WTC11 (cell line): ENCODE data around the gene KLF11. TPM values are rescaled to one million over a fixed set of nuclear protein-coding genes. Genes with fewer than 3 reads are reported as not detected.

Experiments
- ATAC-seq: fragments of 200-7000 bp; cut with Tn5 transposase; 2 replicates; pipeline ENCODE4 v1.10.0; 2021; ENCODE audit warnings: mild to moderate bottlenecking, moderate library complexity
- CTCF ChIA-PET: fragments of 300-600 bp; sonication (Branson Sonifier 250); formaldehyde crosslinking; loops from one replicate; lab custom pipeline; 2021; ENCODE audit warnings: antibody characterized with exemption; lab: Charles Lee
- POLR2A ChIA-PET: fragments of 350-600 bp; sonication (Branson Sonifier 250); formaldehyde crosslinking; loops from one replicate; lab custom pipeline; 2021; ENCODE audit warnings: antibody characterized with exemption; lab: Charles Lee
- DNase-seq: peaks from one replicate; pipeline ENCODE4 v3.0.0; 2021; ENCODE audit warnings: low spot score
- H3K27ac Mint-ChIP-seq: 2 replicates; pipeline ENCODE4 v1.8.0; 2021; ENCODE audit warnings: mixed read lengths
- H3K27me3 Mint-ChIP-seq: 2 replicates; pipeline ENCODE4 v1.8.0; 2021; ENCODE audit warnings: low read depth, mild to moderate bottlenecking, moderate library complexity, mixed read lengths
- H3K36me3 Mint-ChIP-seq: 2 replicates; pipeline ENCODE4 v1.8.0; 2021; ENCODE audit warnings: mixed read lengths
- H3K4me1 Mint-ChIP-seq: 2 replicates; pipeline ENCODE4 v1.8.0; 2022; ENCODE audit warnings: mixed read lengths
- H3K4me3 Mint-ChIP-seq: 2 replicates; pipeline ENCODE4 v1.8.0; 2021; ENCODE audit warnings: mild to moderate bottlenecking, moderate library complexity, mixed read lengths
- H3K9me3 Mint-ChIP-seq: 2 replicates; pipeline ENCODE4 v1.8.0; 2021; ENCODE audit warnings: mixed read lengths
- ATF2 ChIP-seq: sonication (generic); formaldehyde crosslinking; IDR thresholded peaks from 2 replicates; pipeline ENCODE4 v1.8.1; 2022; ENCODE audit warnings: low read depth, missing genetic modification reagents, borderline replicate concordance
- EMX1 ChIP-seq: fragments of 250-450 bp; sonication (Bioruptor Pico); IDR thresholded peaks from 2 replicates; pipeline ENCODE4 v1.8.0; 2021; ENCODE audit warnings: mild to moderate bottlenecking
- FOXP1 ChIP-seq: sonication (generic); formaldehyde crosslinking; IDR thresholded peaks from 2 replicates; pipeline ENCODE4 v1.8.0; 2022; ENCODE audit warnings: missing genetic modification reagents, mild to moderate bottlenecking, moderate library complexity, borderline replicate concordance
- GRHL2 ChIP-seq: fragments of 250-450 bp; sonication (Bioruptor Pico); IDR thresholded peaks from 2 replicates; pipeline ENCODE4 v1.8.0; 2022; ENCODE audit warnings: mild to moderate bottlenecking, moderate library complexity; ENCODE audit not compliant: insufficient replicate concordance, severe bottlenecking
- HMGA2 ChIP-seq: fragments of 250-450 bp; sonication (Bioruptor Pico); IDR thresholded peaks from 2 replicates; pipeline ENCODE4 v1.4.0; 2021; ENCODE audit warnings: mild to moderate bottlenecking, moderate library complexity
- JUN ChIP-seq: sonication (generic); formaldehyde crosslinking; IDR thresholded peaks from 2 replicates; pipeline ENCODE4 v1.8.0; 2023; ENCODE audit warnings: mild to moderate bottlenecking, missing genetic modification reagents
- MLX ChIP-seq: sonication (generic); formaldehyde crosslinking; IDR thresholded peaks from 2 replicates; pipeline ENCODE4 v1.8.1; 2023; ENCODE audit warnings: mild to moderate bottlenecking, missing genetic modification reagents, moderate library complexity
- NR3C1 ChIP-seq: sonication (generic); formaldehyde crosslinking; conservative IDR thresholded peaks from 2 replicates; pipeline ENCODE4 v1.8.1; 2023; ENCODE audit warnings: low read depth, mild to moderate bottlenecking, missing genetic modification reagents
- TEAD1 ChIP-seq: sonication (generic); formaldehyde crosslinking; IDR thresholded peaks from 2 replicates; pipeline ENCODE4 v1.8.0; 2022; ENCODE audit warnings: mild to moderate bottlenecking, missing genetic modification reagents
- ZBTB21 ChIP-seq: sonication (generic); formaldehyde crosslinking; IDR thresholded peaks from 2 replicates; pipeline ENCODE4 v1.8.1; 2023; ENCODE audit warnings: mild to moderate bottlenecking, missing genetic modification reagents, borderline replicate concordance
- ZNF138 ChIP-seq: sonication (generic); formaldehyde crosslinking; conservative IDR thresholded peaks from 2 replicates; pipeline ENCODE4 v1.8.1; 2022; ENCODE audit warnings: mild to moderate bottlenecking, moderate library complexity, missing genetic modification reagents
- total RNA-seq: library from RNA; stranded (reverse); gene quantifications from 3 replicates; pipeline ENCODE4 v1.2.3, GENCODE V29; 2021
- TF ChIP-seq, protein P1 (sequence below): sonication (generic); formaldehyde crosslinking; IDR thresholded peaks from 2 replicates; pipeline ENCODE4 v1.8.1; 2023; ENCODE audit warnings: mild to moderate bottlenecking, missing genetic modification reagents
- TF ChIP-seq, protein P2 (sequence below): fragments of 200-600 bp; IDR thresholded peaks from 2 replicates; pipeline ENCODE4 v1.8.0; 2022; ENCODE audit warnings: antibody characterized with exemption
- TF ChIP-seq, protein P3 (sequence below): sonication (generic); formaldehyde crosslinking; IDR thresholded peaks from 2 replicates; pipeline ENCODE4 v1.8.0; 2022; ENCODE audit warnings: mild to moderate bottlenecking, missing genetic modification reagents
- TF ChIP-seq, protein P4 (sequence below): sonication (generic); formaldehyde crosslinking; IDR thresholded peaks from 2 replicates; pipeline ENCODE4 v1.8.0; 2022; ENCODE audit warnings: mild to moderate bottlenecking, missing genetic modification reagents
- TF ChIP-seq, protein P5 (sequence below): fragments of 250-450 bp; sonication (Bioruptor Pico); IDR thresholded peaks from 2 replicates; pipeline ENCODE4 v2.1.2; 2022; ENCODE audit warnings: mild to moderate bottlenecking, moderate library complexity

Gene KLF11
- total RNA-seq, 1 experiment from 2014 or later, result 8.8 TPM

DNA sequence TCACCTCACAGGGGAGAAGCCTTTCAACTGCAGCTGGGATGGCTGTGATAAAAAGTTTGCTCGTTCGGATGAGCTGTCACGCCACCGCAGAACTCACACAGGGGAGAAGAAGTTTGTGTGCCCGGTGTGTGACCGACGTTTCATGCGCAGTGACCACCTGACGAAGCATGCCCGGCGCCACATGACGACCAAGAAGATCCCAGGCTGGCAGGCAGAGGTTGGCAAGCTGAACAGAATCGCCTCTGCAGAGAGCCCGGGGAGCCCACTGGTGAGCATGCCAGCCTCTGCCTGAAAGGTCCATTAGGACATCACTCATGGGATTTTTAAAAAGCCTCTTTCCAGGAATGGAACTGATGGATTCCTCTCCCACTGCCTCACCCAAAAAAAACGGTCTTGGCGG is 8.9 kb downstream of the KLF11 start:
- Mint-ChIP-seq H3K27ac (no peak overlapping the region), H3K27me3 (no peaks in the 10 kb centered on the region), H3K36me3 (peaks cover 33% of the 10 kb centered on the region), H3K9me3 (no peaks in the 10 kb centered on the region), H3K4me3 (no peak overlapping the region), H3K4me1 (peaks cover 20% of the 10 kb centered on the region)
- TF ChIP-seq, protein P1, sequence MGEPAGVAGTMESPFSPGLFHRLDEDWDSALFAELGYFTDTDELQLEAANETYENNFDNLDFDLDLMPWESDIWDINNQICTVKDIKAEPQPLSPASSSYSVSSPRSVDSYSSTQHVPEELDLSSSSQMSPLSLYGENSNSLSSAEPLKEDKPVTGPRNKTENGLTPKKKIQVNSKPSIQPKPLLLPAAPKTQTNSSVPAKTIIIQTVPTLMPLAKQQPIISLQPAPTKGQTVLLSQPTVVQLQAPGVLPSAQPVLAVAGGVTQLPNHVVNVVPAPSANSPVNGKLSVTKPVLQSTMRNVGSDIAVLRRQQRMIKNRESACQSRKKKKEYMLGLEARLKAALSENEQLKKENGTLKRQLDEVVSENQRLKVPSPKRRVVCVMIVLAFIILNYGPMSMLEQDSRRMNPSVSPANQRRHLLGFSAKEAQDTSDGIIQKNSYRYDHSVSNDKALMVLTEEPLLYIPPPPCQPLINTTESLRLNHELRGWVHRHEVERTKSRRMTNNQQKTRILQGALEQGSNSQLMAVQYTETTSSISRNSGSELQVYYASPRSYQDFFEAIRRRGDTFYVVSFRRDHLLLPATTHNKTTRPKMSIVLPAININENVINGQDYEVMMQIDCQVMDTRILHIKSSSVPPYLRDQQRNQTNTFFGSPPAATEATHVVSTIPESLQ (CRISPR knock-in tag), result no peak
- CTCF ChIA-PET, result interaction anchor here (0.9 to 2.1 kb wide), 5 partner anchors 20 to 238 kb away, joined by 3 to 7 read pairs (median 4); no protein-coding TSS in a partner anchor
- DNase-seq (no peak), ATAC-seq (no peak)
- POLR2A ChIA-PET, result no interaction called here

- TF ChIP-seq FOXP1 (CRISPR knock-in tag) (no peak), ZNF138 (no peak), ZBTB21 (CRISPR knock-in tag) (no peak), MLX (CRISPR knock-in tag) (no peak), NR3C1 (no peak), JUN (no peak)
- TF ChIP-seq, protein P2, sequence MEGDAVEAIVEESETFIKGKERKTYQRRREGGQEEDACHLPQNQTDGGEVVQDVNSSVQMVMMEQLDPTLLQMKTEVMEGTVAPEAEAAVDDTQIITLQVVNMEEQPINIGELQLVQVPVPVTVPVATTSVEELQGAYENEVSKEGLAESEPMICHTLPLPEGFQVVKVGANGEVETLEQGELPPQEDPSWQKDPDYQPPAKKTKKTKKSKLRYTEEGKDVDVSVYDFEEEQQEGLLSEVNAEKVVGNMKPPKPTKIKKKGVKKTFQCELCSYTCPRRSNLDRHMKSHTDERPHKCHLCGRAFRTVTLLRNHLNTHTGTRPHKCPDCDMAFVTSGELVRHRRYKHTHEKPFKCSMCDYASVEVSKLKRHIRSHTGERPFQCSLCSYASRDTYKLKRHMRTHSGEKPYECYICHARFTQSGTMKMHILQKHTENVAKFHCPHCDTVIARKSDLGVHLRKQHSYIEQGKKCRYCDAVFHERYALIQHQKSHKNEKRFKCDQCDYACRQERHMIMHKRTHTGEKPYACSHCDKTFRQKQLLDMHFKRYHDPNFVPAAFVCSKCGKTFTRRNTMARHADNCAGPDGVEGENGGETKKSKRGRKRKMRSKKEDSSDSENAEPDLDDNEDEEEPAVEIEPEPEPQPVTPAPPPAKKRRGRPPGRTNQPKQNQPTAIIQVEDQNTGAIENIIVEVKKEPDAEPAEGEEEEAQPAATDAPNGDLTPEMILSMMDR, result no peak
- TF ChIP-seq, protein P3, sequence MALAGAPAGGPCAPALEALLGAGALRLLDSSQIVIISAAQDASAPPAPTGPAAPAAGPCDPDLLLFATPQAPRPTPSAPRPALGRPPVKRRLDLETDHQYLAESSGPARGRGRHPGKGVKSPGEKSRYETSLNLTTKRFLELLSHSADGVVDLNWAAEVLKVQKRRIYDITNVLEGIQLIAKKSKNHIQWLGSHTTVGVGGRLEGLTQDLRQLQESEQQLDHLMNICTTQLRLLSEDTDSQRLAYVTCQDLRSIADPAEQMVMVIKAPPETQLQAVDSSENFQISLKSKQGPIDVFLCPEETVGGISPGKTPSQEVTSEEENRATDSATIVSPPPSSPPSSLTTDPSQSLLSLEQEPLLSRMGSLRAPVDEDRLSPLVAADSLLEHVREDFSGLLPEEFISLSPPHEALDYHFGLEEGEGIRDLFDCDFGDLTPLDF (CRISPR knock-in tag), result no peak
- Mint-ChIP-seq H3K4me1 (peaks cover 28% of the 10 kb centered on the region), H3K27me3 (no peaks in the 10 kb centered on the region), H3K9me3 (no peaks in the 10 kb centered on the region), H3K27ac (no peak overlapping the region), H3K4me3 (no peak overlapping the region), H3K36me3 (peaks cover 26% of the 10 kb centered on the region)
- CTCF ChIA-PET, result interaction anchor here (0.6 to 2.1 kb wide), 6 partner anchors 19 to 250 kb away, joined by 3 to 7 read pairs (median 4); no protein-coding TSS in a partner anchor
- ATAC-seq (no peak), DNase-seq (no peak)
- POLR2A ChIA-PET, result no interaction called here
These were observed 10.0 kb downstream of the KLF11 start for GRCh38 chr2:10053351-10053750.

DNA sequence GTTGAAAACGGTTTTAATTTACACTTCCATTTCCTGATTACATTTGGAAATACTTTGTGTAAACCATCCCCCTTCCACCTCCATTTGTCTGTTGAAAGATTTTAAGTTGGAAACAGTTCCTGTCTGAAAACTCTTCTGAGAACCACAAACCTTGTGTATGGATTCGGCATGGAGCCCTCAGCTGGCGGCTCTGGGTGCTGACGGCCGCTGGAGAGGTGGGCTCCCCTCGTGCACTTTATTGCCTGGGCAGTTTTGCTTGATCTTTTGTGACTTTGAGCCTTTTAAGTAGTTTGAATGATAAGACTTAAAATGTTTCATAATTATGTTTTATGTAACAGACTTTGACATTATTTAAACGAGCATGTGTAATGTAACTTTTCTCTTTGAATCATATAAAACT is 11.1 kb downstream of the KLF11 start:
- no peaks in the 10 kb centered on the region for H3K27me3 Mint-ChIP-seq
- POLR2A ChIA-PET, result no interaction called here
- H3K4me3 Mint-ChIP-seq, result no peak overlapping the region

More for the DNA sequence above, 11.1 kb downstream of the KLF11 start:
- CTCF ChIA-PET, result no interaction called here
- peaks cover 28% of the 10 kb centered on the region for H3K4me1 Mint-ChIP-seq
- no peaks in the 10 kb centered on the region for H3K9me3 Mint-ChIP-seq
- no peak overlapping the region for H3K27ac Mint-ChIP-seq
- TF ChIP-seq, protein P4, sequence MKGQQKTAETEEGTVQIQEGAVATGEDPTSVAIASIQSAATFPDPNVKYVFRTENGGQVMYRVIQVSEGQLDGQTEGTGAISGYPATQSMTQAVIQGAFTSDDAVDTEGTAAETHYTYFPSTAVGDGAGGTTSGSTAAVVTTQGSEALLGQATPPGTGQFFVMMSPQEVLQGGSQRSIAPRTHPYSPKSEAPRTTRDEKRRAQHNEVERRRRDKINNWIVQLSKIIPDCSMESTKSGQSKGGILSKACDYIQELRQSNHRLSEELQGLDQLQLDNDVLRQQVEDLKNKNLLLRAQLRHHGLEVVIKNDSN (CRISPR knock-in tag), result no peak
- TF ChIP-seq HMGA2 (CRISPR knock-in tag), result no peak
- no peak for TF ChIP-seq TEAD1 (CRISPR knock-in tag)
- TF ChIP-seq ATF2 (CRISPR knock-in tag), result no peak
- no peak for TF ChIP-seq ZBTB21 (CRISPR knock-in tag)
- no peak for TF ChIP-seq GRHL2 (CRISPR knock-in tag)
- no peak for TF ChIP-seq EMX1
- TF ChIP-seq FOXP1 (CRISPR knock-in tag), result no peak
- TF ChIP-seq, protein P5, sequence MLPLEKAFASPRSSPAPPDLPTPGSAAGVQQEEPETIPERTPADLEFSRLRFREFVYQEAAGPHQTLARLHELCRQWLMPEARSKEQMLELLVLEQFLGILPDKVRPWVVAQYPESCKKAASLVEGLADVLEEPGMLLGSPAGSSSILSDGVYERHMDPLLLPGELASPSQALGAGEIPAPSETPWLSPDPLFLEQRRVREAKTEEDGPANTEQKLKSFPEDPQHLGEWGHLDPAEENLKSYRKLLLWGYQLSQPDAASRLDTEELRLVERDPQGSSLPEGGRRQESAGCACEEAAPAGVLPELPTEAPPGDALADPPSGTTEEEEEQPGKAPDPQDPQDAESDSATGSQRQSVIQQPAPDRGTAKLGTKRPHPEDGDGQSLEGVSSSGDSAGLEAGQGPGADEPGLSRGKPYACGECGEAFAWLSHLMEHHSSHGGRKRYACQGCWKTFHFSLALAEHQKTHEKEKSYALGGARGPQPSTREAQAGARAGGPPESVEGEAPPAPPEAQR (CRISPR knock-in tag), result no peak
- no peak for TF ChIP-seq NR3C1
- ATAC-seq (no peak), DNase-seq (no peak)
- H3K36me3 Mint-ChIP-seq, result peaks cover 24% of the 10 kb centered on the region
